IPS-18c (cell line): ENCODE data around the gene C14orf132.
"Not testable (repeated sequence)": the region's sequence is repeated elsewhere in the genome, so short reads cannot be mapped to it uniquely, and the experiment has no call there.

Source experiments
- H3K4me3 ChIP-seq: 2 replicates; pipeline ENCODE4 v1.7.0; 2013; ENCODE audit warnings: low read depth, mild to moderate bottlenecking, low read length, moderate library complexity; ENCODE audit not compliant: insufficient read depth
- H3K9me3 ChIP-seq: one replicate; pipeline ENCODE4 v1.6.1; 2013; ENCODE audit warnings: mild to moderate bottlenecking, low read length, moderate library complexity; ENCODE audit not compliant: control insufficient read depth, insufficient read depth

Gene C14orf132

DNA sequence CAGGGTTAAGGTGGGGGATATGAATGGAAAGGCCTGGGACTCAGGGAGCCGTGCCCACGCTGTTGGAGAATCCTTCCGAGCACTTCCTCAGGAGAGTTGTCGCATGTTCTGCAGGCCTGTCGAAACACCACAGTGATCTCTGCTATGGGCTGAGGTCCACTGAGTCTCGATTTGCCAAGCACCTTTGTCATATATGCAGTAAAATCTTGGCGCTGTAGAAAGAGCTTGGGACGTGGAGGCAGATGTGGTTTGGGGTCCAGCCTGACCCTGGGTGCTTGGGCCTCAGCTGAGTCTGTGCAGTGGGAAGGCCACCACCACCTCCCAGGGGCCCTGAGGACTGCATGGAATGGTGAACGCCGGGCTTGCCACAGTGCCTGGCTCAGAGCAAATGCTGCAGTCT lies 32.9 kb downstream of the C14orf132 start:
- no peak overlapping the region for H3K4me3 ChIP-seq
- H3K9me3 ChIP-seq, result no peaks in the 10 kb centered on the region

- H3K9me3 ChIP-seq, result no peaks in the 10 kb centered on the region
- H3K4me3 ChIP-seq, result no peak overlapping the region
Measured at GRCh38 chr14:96072746-96073145, 33.6 kb downstream of the C14orf132 start.

DNA sequence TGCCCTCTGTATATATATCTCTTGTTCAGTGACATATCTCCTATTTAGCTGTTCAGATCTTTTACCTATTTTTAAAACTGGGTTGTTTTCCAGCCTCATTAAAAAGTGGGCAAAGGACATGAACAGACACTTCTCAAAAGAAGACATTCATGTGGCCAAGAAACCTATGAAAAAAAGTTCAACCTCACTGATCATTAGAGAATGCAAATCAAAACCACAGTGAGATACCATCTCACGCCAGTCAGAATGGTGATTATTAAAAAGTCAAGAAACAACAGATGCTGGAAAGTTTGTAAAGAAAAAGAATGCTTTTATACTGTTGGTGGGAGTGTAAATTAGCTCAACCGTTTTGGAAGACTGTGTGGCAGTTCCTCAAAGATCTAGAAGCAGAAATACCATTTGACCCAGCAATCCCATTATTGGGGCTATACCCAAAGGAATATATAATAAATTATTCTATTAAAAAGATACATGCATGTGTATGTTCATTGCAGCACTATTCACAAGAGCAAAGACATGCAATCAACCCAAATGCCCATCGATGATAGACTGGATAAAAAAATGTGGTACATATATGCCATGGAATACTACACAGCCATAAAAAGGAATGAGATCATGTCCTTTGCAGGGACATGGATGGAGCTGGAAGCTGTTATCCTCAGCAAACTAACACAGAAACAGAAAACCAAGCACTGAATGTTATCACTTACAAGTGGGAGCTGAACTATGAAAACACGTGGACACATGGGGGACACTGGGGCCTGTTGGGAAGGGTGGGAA lies 34.3 kb downstream of the C14orf132 start:
- H3K9me3 ChIP-seq, H3K4me3 ChIP-seq: not testable (repeated sequence)

DNA sequence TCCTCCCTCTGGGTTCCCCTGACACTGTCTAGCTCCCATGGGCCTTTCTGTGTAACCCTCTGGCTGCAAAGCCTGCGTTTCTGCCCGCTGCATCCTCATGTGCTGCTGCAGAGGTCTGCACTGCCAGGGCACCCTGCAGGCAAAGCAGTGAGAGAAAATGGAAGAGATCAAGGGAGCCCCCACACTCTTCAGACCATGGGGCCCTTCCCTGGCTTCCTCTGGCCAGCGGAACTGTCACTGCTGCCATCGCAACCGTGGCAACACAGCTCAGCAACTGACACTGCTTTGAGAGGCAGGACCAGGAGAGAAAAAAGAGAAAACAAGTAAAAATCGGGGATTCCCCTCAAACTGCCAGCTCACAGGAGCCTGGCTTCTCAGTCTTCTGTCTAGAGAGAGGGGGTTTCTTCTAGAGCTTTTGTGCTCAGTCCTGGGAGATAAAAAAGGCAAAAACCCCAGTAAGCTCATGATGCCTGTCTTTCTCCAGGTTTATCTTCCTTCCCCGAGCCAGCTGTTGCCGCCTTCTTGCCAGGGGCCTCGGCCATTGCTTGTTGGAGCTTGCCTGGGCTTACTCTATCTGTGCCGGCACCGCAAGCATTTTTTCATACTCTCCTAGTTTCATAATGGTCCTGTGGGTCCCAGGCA lies 38.9 kb downstream of the C14orf132 start:
- Histone ChIP-seq H3K9me3 (no peaks in the 10 kb centered on the region), H3K4me3 (no peak overlapping the region)

GRCh38 chr14:96078625-96079016 lies 39.5 kb downstream of the C14orf132 start:
- no peaks in the 10 kb centered on the region for H3K9me3 ChIP-seq
- H3K4me3 ChIP-seq, result no peak overlapping the region

DNA sequence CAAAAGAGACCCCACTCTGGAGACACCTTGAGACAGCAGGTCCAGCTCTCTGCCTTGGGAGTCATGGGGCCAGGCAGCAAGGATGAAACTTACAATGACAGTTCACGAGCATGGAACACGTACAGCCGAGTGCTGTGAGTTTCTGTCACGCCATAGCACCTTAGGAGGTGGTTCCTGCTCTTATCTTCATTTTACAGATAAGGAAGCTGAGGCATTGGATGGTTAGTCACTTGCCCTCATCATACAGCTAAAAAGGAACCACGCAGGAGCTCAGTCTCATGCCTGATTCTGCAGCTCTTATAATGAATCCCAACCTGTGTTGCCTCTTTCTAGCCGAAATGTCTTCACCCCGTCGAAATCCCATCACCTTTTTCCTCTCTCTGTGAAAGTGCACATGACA lies 39.9 kb downstream of the C14orf132 start:
- H3K4me3 ChIP-seq, result no peak overlapping the region
- no peaks in the 10 kb centered on the region for H3K9me3 ChIP-seq

GRCh38 chr14:96080571-96080970 lies 41.4 kb downstream of the C14orf132 start:
- H3K9me3 ChIP-seq, result no peaks in the 10 kb centered on the region
- no peak overlapping the region for H3K4me3 ChIP-seq

GRCh38 chr14:96081224-96081623 lies 42.1 kb downstream of the C14orf132 start:
- Histone ChIP-seq H3K9me3 (no peaks in the 10 kb centered on the region), H3K4me3 (no peak overlapping the region)

- Histone ChIP-seq H3K9me3 (no peaks in the 10 kb centered on the region), H3K4me3 (no peak overlapping the region)
Measured at GRCh38 chr14:96081767-96082400, 42.7 kb downstream of the C14orf132 start.

- no peaks in the 10 kb centered on the region for H3K9me3 ChIP-seq
- no peak overlapping the region for H3K4me3 ChIP-seq
Measured at GRCh38 chr14:96082420-96083300, 43.5 kb downstream of the C14orf132 start.

DNA sequence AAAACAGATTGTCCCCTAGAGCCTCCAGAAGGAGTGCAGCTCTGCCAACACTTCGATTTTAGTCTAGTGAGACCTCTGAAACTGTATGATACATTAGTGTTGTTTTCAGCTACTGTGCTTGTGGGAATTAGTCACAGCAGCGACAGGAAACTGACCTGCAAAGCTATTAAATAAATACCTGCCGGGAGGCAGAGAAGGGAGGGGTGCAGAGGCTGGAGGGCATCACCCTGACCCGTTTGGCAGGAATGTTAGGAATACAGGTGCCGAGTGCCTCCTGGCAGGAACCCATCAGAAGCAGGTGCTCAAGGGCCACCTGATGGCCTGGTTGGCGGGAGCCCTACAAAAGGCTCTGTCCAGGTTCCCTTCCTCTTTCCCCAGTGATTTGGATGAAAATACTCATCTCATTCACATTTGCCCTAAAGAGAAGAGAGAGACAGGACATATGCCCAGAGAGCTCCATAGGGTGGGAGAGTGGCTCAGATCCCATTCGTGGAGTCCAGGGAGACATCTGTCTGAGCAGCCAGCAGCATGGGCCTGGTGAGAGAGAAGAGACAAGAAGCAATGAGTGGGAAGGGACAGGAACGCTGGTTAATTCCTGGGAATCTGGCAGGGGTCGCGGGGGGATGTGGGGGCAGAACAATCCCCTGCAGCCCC lies 44.6 kb downstream of the C14orf132 start:
- Histone ChIP-seq H3K9me3 (no peaks in the 10 kb centered on the region), H3K4me3 (no peak overlapping the region)

- no peaks in the 10 kb centered on the region for H3K9me3 ChIP-seq
Measured at GRCh38 chr14:96084796-96085195, 45.6 kb downstream of the C14orf132 start.

DNA sequence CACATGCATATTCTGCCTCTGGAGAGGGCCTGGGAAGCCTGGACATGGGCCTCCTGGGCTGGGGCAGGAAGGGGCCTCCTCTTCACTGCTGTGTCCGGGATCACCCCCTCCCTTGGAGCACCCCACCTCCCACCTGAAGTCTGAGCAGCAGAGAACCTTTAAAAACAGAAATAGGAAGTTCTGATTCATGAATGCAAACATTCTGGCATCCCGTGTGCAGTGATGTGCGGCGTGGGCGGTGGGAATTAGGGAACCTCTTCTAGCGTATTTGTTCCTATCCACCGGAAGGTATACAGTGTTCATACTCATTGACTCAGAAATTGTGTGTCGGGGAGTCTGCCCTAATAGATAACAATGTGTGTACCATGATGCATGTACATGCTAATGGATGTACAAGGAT lies 46.2 kb downstream of the C14orf132 start:
- H3K9me3 ChIP-seq, result no peaks in the 10 kb centered on the region
- H3K4me3 ChIP-seq, result no peak overlapping the region

More at GRCh38 chr14:96084796-96085195, 45.6 kb downstream of the C14orf132 start:
- no peak overlapping the region for H3K4me3 ChIP-seq

- Histone ChIP-seq H3K9me3 (no peaks in the 10 kb centered on the region), H3K4me3 (no peak overlapping the region)
Measured at GRCh38 chr14:96086032-96086431, 46.9 kb downstream of the C14orf132 start.

GRCh38 chr14:96086574-96087077 lies 47.5 kb downstream of the C14orf132 start:
- Histone ChIP-seq H3K9me3 (no peaks in the 10 kb centered on the region), H3K4me3 (no peak overlapping the region)

DNA sequence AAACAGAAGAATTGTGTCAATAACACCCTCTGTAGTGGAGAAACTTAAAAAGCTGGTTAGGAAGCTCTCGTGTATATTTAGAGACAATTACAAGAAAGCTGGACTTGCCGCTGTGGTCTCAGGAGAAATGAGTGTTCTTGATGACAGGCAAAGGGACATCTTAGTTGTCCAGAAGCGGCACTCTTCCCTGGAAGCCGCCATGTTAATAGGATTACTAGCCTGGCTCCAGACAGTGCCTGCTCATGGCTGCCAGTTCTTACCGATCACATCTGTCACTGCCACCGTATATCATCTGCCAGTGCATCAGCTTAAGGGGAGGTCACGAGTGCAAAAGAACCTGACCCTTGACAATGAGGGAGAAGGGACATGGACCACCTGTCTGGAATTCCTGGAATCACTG lies 48.9 kb downstream of the C14orf132 start:
- Histone ChIP-seq H3K9me3 (no peaks in the 10 kb centered on the region), H3K4me3 (no peak overlapping the region)

- no peaks in the 10 kb centered on the region for H3K9me3 ChIP-seq
- no peak overlapping the region for H3K4me3 ChIP-seq
Measured at GRCh38 chr14:96088481-96088880, 49.3 kb downstream of the C14orf132 start.
